Measurements from ENCODE around the gene GRPEL1. TPM values are rescaled to one million over a fixed set of nuclear protein-coding genes. Genes with fewer than 3 reads are reported as not detected.

Gene GRPEL1
- total RNA-seq: 10 to 100 TPM; 30.0 to 49.2 (median 45.3) TPM
- long read RNA-seq, transcript GRPEL1-201 (4 exons, 2,775 nt): major isoform, 45 of 48 reads
- long read RNA-seq, partial matches to known transcripts: 0 of 48 reads
- long read RNA-seq, other reads (novel, unspliced or antisense): 2 of 48 reads

GRCh38 chr4:7067452-7068278 is at the start of gene GRPEL1:
TSS of gene GRPEL1 (minus strand) at chr4:7068064. CDS start at chr4:7068032, 32 bp downstream.
- H3K9me3 ChIP-seq: no peaks in the 10 kb centered on the region
- TF ChIP-seq POLR2A (IDR thresholded peaks at IDR 0.05): peak; percentile 98
- TF ChIP-seq CTCF (IDR thresholded peaks at IDR 0.05): no peak
- H3K4me1 ChIP-seq: peaks cover 0 to 20% (median 7%) of the 10 kb centered on the region in 4 donors
- peak; percentile 71 to 100 (median 100) for DNase-seq
- WGBS (ENCODE audit: insufficient coverage, low coverage, low lambda C conversion rate, missing lambda C conversion rate): 0% methylated on average over 25 of the region's 81 CpGs
- peak within 1 kb of the TSS; percentile 69 to 94 (median 86) for H3K27ac ChIP-seq
- intact Hi-C loops (cut with DNase I): no loop called here
- H3K36me3 ChIP-seq: peaks cover 0 to 25% (median 12%) of the 10 kb centered on the region in 4 donors
- H3K27me3 ChIP-seq: no peaks in the 10 kb centered on the region
- peak within 1 kb of the TSS; percentile 89 to 97 (median 94) for H3K4me3 ChIP-seq
- ATAC-seq: peak; percentile 95 to 98 (median 96)

- H3K27ac ChIP-seq: no peak overlapping the region
- no peaks in the 10 kb centered on the region for H3K27me3 ChIP-seq
- H3K4me3 ChIP-seq: no peak overlapping the region
- H3K9me3 ChIP-seq: no peaks in the 10 kb centered on the region
- no peak for DNase-seq
- no peaks in the 10 kb centered on the region for H3K4me1 ChIP-seq
- no peak for ATAC-seq
- 70% methylated on average over 2 of the region's 6 CpGs for WGBS (ENCODE audit: insufficient coverage, low coverage, low lambda C conversion rate, missing lambda C conversion rate)
- TF ChIP-seq CTCF (IDR thresholded peaks at IDR 0.05) (no peak), POLR2A (IDR thresholded peaks at IDR 0.05) (no peak)
- no peaks in the 10 kb centered on the region for H3K36me3 ChIP-seq
- intact Hi-C loops (cut with DNase I): no loop called here
Measured at GRCh38 chr4:7116705-7117104, 48.8 kb upstream of the GRPEL1 start.

DNA sequence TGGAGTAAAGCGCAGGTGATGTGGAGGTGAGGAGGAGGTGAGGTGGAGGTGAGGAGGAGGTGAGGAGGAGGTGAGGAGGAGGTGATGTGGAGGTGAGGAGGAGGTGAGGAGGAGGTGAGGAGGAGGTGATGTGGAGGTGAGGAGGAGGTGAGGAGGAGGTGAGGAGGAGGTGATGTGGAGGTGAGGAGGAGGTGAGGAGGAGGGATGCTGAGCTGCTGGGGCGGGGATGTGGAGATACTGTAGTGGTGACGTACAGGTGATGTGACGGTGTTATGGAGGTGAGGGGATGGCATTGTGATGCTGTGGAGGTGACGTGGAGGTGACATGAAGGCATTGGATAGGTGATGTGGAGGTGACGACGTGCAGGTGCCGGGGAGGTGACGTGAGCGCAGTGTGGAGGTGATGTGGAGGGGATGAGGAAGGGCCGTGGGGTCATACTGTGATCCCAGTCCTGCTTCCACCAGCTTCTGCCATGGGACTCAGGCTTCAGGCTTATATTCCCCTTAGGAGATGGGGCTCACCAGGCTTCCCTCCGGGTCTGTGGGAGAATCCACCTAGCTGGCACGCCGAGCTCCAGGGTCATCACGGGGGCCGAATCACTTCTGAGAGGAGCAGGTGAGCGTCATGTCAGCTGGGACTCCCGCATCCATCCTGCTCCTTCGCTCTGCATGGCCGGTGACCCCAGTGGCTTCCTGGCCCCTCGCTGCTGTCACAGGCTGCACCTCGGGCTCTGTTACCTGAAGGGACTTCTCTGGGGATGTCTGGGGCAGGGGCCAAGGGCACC is 47.9 kb upstream of the GRPEL1 start:
- no peaks in the 10 kb centered on the region for H3K36me3 ChIP-seq
- TF ChIP-seq CTCF (IDR thresholded peaks at IDR 0.05) (no peak), POLR2A (IDR thresholded peaks at IDR 0.05) (no peak)
- 92% methylated on average over 10 of the region's 22 CpGs for WGBS (ENCODE audit: insufficient coverage, low coverage, low lambda C conversion rate, missing lambda C conversion rate)
- H3K27me3 ChIP-seq: no peaks in the 10 kb centered on the region
- no peak overlapping the region for H3K4me3 ChIP-seq
- intact Hi-C loops (cut with DNase I): no loop called here
- H3K27ac ChIP-seq: no peak overlapping the region
- no peaks in the 10 kb centered on the region for H3K9me3 ChIP-seq
- DNase-seq (no peak), ATAC-seq (no peak)
- no peaks in the 10 kb centered on the region for H3K4me1 ChIP-seq

DNA sequence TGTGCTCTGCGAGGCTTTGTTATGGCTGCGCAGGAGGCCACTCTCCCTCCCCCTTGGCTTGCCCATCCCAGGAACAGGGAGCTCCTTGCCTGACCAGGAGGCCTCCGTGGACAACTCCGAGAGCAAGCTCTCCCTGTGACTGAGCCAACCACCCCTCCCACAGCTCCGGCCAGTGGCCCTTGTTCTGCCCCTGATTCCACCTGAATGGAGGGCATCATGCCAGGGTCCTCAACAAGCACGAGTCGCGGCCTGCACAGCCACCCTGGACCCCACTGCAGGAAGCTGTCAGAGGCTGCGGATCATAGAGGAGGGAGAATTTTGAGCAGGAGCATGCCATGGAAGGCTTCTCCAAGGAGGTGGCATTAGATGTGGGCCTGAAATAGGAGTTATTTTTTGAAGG is 44.8 kb upstream of the GRPEL1 start:
- TF ChIP-seq CTCF (IDR thresholded peaks at IDR 0.05) (no peak), POLR2A (IDR thresholded peaks at IDR 0.05) (no peak)
- 80% methylated on average over 1 of the region's 9 CpGs for WGBS (ENCODE audit: insufficient coverage, low coverage, low lambda C conversion rate, missing lambda C conversion rate)
- Histone ChIP-seq H3K9me3 (no peaks in the 10 kb centered on the region), H3K4me3 (no peak overlapping the region), H3K4me1 (no peaks in the 10 kb centered on the region), H3K36me3 (no peaks in the 10 kb centered on the region), H3K27me3 (no peaks in the 10 kb centered on the region), H3K27ac (no peak overlapping the region)
- intact Hi-C loops (cut with DNase I): no loop called here
- DNase-seq (no peak), ATAC-seq (no peak)
